GM23338 (cell line): ENCODE data around the gene RPTOR. TPM values are rescaled to one million over a fixed set of nuclear protein-coding genes. Genes with fewer than 3 reads are reported as not detected.

Experiments used
- ATAC-seq: fragments of 200-7000 bp; cut with Tn5 transposase; 3 replicates; pipeline ENCODE4 v1.9.1; 2020
- DNase-seq: peaks from one replicate; pipeline ENCODE4 v3.0.0-alpha.2; 2015; ENCODE audit warnings: low spot score
- H2AFZ ChIP-seq: fragments of 200-600 bp; sonication (generic); 2 replicates; pipeline ENCODE4 v1.8.0; 2016; ENCODE audit warnings: antibody characterized with exemption, mild to moderate bottlenecking, moderate library complexity
- H3F3A ChIP-seq: fragments of 200-600 bp; sonication (generic); replicated peaks from 2 replicates; pipeline ENCODE4 v1.8.0; 2017; ENCODE audit warnings: antibody characterized with exemption, mixed run types, low read depth
- H3K27ac ChIP-seq: fragments of 200-600 bp; sonication (generic); 2 replicates; pipeline ENCODE4 v1.6.1; 2016; ENCODE audit warnings: low read depth
- H3K27me3 ChIP-seq: fragments of 200-600 bp; sonication (generic); 2 replicates; pipeline ENCODE4 v1.8.0; 2016; ENCODE audit warnings: mild to moderate bottlenecking, mixed run types, moderate library complexity; ENCODE audit not compliant: insufficient read depth
- H3K36me3 ChIP-seq: fragments of 200-600 bp; sonication (generic); 2 replicates; pipeline ENCODE4 v1.8.0; 2016; ENCODE audit warnings: mild to moderate bottlenecking; ENCODE audit not compliant: insufficient read depth
- H3K4me1 ChIP-seq: fragments of 200-600 bp; sonication (generic); 2 replicates; pipeline ENCODE4 v1.8.0; 2016; ENCODE audit warnings: mild to moderate bottlenecking, moderate library complexity; ENCODE audit not compliant: insufficient read depth
- H3K4me2 ChIP-seq: fragments of 200-600 bp; sonication (generic); 2 replicates; pipeline ENCODE4 v1.7.1; 2017; ENCODE audit warnings: mixed run types
- H3K4me3 ChIP-seq: fragments of 200-600 bp; sonication (generic); 2 replicates; pipeline ENCODE4 v1.6.1; 2016; ENCODE audit warnings: mixed run types
- H3K79me2 ChIP-seq: fragments of 200-600 bp; sonication (generic); replicated peaks from 2 replicates; pipeline ENCODE4 v1.8.0; 2017; ENCODE audit warnings: mild to moderate bottlenecking; ENCODE audit not compliant: insufficient read depth
- H3K9me2 ChIP-seq: fragments of 200-600 bp; sonication (generic); 2 replicates; pipeline ENCODE4 v1.8.0; 2017; ENCODE audit not compliant: insufficient read depth
- H4K20me1 ChIP-seq: fragments of 200-600 bp; sonication (generic); replicated peaks from 2 replicates; pipeline ENCODE4 v1.8.0; 2017; ENCODE audit warnings: mild to moderate bottlenecking; ENCODE audit not compliant: insufficient read depth
- H3K27ac Mint-ChIP-seq: 2 replicates; pipeline ENCODE4 v1.8.0; 2020; ENCODE audit warnings: inconsistent platforms, mild to moderate bottlenecking, moderate library complexity, mixed read lengths
- H3K27me3 Mint-ChIP-seq: 3 replicates; pipeline ENCODE4 v1.8.0; 2022; ENCODE audit warnings: low read depth, mild to moderate bottlenecking, moderate library complexity, mixed read lengths, inconsistent platforms; ENCODE audit not compliant: insufficient read depth, poor library complexity
- H3K36me3 Mint-ChIP-seq: 3 replicates; pipeline ENCODE4 v1.8.0; 2021; ENCODE audit warnings: low read depth, mild to moderate bottlenecking, inconsistent platforms, moderate library complexity, mixed read lengths
- H3K4me1 Mint-ChIP-seq: 3 replicates; pipeline ENCODE4 v1.8.0; 2020; ENCODE audit warnings: mild to moderate bottlenecking, inconsistent platforms, mixed read lengths
- H3K4me3 Mint-ChIP-seq: 3 replicates; pipeline ENCODE4 v1.8.0; 2021; ENCODE audit warnings: moderate library complexity, mild to moderate bottlenecking, inconsistent platforms, mixed read lengths
- H3K9me3 Mint-ChIP-seq: 3 replicates; pipeline ENCODE4 v1.8.0; 2020; ENCODE audit warnings: moderate library complexity, mild to moderate bottlenecking, inconsistent platforms, mixed read lengths
- polyA plus RNA-seq: library from polyadenylated mRNA; unstranded; fragments of >200 nt; fragmentation: Nextera tagmentation; extraction: Ambion mirVana; gene quantifications from 2 replicates; pipeline ENCODE4 v1.2.1, GENCODE V29; 2016
- total RNA-seq: library from RNA; depleted of rRNA; stranded (reverse); fragments of >200 nt; shearing (Covaris generic); gene quantifications from 2 replicates; pipeline ENCODE4 v1.2.3, GENCODE V29; 2014
- TF ChIP-seq, protein P1 (sequence below): fragments of 250-450 bp; sonication (Bioruptor Pico); IDR thresholded peaks from 2 replicates; pipeline ENCODE4 v1.5.0; 2020; ENCODE audit warnings: mild to moderate bottlenecking, moderate library complexity
- TF ChIP-seq, protein P2 (sequence below), 2 experiments: fragments of 200-600 bp in 1 of 2; sonication (generic) in 1 of 2; conservative IDR thresholded peaks; 2 replicates each; pipeline versions ENCODE4 v1.5.1 to v1.6.1; 2016 to 2017; ENCODE audit warnings: antibody characterized with exemption in 2 of 2, low read depth in 2 of 2, mild to moderate bottlenecking in 2 of 2, moderate library complexity in 1 of 2

RPTOR gene
- total and polyA plus RNA-seq, 2 experiments from 2014 or later, result 9.5 to 38.0 TPM

DNA sequence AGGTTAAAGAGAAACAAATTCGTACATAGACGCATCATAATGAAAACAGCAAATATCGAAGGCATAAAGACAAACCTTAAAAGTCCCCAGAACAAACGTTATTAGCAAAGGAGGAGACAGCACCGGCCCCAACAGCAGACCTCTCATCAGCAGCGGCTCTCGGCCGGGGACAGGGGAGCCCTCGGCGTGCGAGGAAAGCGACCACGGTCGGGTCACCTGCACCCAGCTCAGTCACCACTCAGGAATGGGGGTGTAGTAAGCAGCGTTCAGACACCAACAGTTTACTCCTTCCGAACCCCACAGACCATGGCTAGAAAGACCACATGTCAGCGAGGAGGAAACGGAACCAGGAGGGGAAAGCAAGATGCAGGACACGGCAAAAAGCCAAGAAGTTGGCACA lies 337.7 kb downstream of the RPTOR start (continued):
- TF ChIP-seq, protein P1, sequence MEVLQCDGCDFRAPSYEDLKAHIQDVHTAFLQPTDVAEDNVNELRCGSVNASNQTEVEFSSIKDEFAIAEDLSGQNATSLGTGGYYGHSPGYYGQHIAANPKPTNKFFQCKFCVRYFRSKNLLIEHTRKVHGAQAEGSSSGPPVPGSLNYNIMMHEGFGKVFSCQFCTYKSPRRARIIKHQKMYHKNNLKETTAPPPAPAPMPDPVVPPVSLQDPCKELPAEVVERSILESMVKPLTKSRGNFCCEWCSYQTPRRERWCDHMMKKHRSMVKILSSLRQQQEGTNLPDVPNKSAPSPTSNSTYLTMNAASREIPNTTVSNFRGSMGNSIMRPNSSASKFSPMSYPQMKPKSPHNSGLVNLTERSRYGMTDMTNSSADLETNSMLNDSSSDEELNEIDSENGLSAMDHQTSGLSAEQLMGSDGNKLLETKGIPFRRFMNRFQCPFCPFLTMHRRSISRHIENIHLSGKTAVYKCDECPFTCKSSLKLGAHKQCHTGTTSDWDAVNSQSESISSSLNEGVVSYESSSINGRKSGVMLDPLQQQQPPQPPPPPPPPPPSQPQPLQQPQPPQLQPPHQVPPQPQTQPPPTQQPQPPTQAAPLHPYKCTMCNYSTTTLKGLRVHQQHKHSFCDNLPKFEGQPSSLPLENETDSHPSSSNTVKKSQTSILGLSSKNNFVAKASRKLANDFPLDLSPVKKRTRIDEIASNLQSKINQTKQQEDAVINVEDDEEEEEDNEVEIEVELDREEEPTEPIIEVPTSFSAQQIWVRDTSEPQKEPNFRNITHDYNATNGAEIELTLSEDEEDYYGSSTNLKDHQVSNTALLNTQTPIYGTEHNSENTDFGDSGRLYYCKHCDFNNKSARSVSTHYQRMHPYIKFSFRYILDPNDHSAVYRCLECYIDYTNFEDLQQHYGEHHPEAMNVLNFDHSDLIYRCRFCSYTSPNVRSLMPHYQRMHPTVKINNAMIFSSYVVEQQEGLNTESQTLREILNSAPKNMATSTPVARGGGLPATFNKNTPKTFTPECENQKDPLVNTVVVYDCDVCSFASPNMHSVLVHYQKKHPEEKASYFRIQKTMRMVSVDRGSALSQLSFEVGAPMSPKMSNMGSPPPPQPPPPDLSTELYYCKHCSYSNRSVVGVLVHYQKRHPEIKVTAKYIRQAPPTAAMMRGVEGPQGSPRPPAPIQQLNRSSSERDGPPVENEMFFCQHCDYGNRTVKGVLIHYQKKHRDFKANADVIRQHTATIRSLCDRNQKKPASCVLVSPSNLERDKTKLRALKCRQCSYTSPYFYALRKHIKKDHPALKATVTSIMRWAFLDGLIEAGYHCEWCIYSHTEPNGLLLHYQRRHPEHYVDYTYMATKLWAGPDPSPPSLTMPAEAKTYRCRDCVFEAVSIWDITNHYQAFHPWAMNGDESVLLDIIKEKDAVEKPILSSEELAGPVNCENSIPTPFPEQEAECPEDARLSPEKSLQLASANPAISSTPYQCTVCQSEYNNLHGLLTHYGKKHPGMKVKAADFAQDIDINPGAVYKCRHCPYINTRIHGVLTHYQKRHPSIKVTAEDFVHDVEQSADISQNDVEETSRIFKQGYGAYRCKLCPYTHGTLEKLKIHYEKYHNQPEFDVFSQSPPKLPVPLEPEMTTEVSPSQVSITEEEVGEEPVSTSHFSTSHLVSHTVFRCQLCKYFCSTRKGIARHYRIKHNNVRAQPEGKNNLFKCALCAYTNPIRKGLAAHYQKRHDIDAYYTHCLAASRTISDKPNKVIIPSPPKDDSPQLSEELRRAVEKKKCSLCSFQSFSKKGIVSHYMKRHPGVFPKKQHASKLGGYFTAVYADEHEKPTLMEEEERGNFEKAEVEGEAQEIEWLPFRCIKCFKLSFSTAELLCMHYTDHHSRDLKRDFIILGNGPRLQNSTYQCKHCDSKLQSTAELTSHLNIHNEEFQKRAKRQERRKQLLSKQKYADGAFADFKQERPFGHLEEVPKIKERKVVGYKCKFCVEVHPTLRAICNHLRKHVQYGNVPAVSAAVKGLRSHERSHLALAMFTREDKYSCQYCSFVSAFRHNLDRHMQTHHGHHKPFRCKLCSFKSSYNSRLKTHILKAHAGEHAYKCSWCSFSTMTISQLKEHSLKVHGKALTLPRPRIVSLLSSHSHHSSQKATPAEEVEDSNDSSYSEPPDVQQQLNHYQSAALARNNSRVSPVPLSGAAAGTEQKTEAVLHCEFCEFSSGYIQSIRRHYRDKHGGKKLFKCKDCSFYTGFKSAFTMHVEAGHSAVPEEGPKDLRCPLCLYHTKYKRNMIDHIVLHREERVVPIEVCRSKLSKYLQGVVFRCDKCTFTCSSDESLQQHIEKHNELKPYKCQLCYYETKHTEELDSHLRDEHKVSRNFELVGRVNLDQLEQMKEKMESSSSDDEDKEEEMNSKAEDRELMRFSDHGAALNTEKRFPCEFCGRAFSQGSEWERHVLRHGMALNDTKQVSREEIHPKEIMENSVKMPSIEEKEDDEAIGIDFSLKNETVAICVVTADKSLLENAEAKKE, result no peak

DNA sequence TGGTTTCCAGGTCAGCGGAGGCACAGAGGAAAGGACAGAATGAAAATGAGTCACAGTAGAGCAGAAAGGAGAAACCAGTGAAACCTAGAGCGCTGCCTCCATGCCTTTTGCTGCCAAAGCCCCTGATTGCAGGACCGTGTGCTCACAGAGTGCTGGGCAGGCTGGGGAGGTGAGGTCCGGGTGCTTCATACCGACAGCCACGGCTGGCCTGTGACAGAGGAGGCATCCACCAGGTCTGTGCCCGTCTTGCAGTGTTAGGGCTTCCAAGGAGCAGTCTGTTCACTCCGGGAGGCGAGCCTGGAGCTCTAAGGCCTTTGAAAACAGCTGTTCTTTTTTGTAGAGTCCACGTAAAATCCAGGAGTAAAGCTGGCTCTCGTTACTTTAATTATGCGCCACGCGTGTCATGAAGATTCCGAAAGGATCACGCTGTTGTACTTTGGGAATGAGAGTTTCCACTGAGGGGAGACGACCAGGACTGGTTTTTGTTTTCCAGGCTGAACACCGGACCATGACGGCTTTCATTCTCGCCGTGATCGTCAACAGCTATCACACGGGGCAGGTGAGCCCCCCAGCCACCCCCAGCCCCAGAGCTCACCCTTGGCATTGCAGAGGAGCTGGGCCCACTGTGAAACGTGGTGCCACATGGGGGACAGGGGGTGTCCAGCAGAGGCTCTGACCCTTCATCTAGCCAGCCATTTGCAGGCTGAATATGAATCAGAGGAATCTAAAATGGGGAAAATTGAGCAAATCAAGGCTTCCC lies 338.5 kb downstream of the RPTOR start:
- TF ChIP-seq, protein P1, result no peak
- TF ChIP-seq, protein P2, sequence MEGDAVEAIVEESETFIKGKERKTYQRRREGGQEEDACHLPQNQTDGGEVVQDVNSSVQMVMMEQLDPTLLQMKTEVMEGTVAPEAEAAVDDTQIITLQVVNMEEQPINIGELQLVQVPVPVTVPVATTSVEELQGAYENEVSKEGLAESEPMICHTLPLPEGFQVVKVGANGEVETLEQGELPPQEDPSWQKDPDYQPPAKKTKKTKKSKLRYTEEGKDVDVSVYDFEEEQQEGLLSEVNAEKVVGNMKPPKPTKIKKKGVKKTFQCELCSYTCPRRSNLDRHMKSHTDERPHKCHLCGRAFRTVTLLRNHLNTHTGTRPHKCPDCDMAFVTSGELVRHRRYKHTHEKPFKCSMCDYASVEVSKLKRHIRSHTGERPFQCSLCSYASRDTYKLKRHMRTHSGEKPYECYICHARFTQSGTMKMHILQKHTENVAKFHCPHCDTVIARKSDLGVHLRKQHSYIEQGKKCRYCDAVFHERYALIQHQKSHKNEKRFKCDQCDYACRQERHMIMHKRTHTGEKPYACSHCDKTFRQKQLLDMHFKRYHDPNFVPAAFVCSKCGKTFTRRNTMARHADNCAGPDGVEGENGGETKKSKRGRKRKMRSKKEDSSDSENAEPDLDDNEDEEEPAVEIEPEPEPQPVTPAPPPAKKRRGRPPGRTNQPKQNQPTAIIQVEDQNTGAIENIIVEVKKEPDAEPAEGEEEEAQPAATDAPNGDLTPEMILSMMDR (conservative IDR thresholded peaks at IDR 0.05; ENCODE audit: low read depth in 2 of 2), result no peak
- Mint-ChIP-seq H3K27ac (no peak overlapping the region), H3K36me3 (peaks cover 12% of the 10 kb centered on the region), H3K4me1 (peaks cover 13% of the 10 kb centered on the region; the same call in 2 of the 3 replicates), H3K4me3 (no peak overlapping the region), H3K9me3 (no peaks in the 10 kb centered on the region), H3K27me3 (peaks cover 15% of the 10 kb centered on the region)
- DNase-seq (no peak), ATAC-seq (no peak)
- Histone ChIP-seq H2AFZ (no peak overlapping the region), H3K4me2 (no peak overlapping the region), H3K4me3 (no peak overlapping the region), H3K4me1 (no peaks in the 10 kb centered on the region), H4K20me1 (no peaks in the 10 kb centered on the region), H3K27ac (no peak overlapping the region), H3K79me2 (no peaks in the 10 kb centered on the region), H3K9me2 (no peaks in the 10 kb centered on the region), H3K36me3 (peaks cover 12% of the 10 kb centered on the region), H3K27me3 (no peaks in the 10 kb centered on the region), H3F3A (no peaks in the 10 kb centered on the region)
